Ureter (tissue), 1 donor: ENCODE measurements around the gene RCVRN. TPM values are rescaled to one million over a fixed set of nuclear protein-coding genes. Genes with fewer than 3 reads are reported as not detected.
"Not testable (repeated sequence)": the region's sequence is repeated elsewhere in the genome, so short reads cannot be mapped to it uniquely, and the experiment has no call there.

Experiments used
- DNase-seq: peaks from one replicate; pipeline ENCODE4 v3.0.0-alpha.2; 2020; ENCODE audit warnings: low spot score
- total RNA-seq: library from RNA; stranded (reverse); gene quantifications from one replicate; pipeline ENCODE4 v1.2.4, GENCODE V29; 2023
- donor health status: DM: yes; HTN: yes; CAD: no.

RCVRN gene
- total RNA-seq, 1 donor from 2014 or later: not detected

- DNase-seq: no peak
Observed at GRCh38 chr17:9922012-9922848, 17.2 kb upstream of the RCVRN start.

- DNase-seq: not testable (repeated sequence)
Observed at GRCh38 chr17:9921216-9921615, 16.1 kb upstream of the RCVRN start.

GRCh38 chr17:9918804-9919352 is 13.8 kb upstream of the RCVRN start:
- no peak for DNase-seq

GRCh38 chr17:9918352-9918751 is 13.3 kb upstream of the RCVRN start:
- DNase-seq: no peak

- no peak for DNase-seq
Observed at GRCh38 chr17:9917801-9918200, 12.7 kb upstream of the RCVRN start.

- no peak for DNase-seq
Observed at GRCh38 chr17:9917131-9917530, 12.1 kb upstream of the RCVRN start.

GRCh38 chr17:9916108-9916507 is 11.0 kb upstream of the RCVRN start:
- no peak for DNase-seq

- no peak for DNase-seq
Observed at GRCh38 chr17:9913476-9913875, 8.4 kb upstream of the RCVRN start.

GRCh38 chr17:9912121-9913099 is 7.3 kb upstream of the RCVRN start:
- no peak for DNase-seq

GRCh38 chr17:9911089-9911488 is 6.0 kb upstream of the RCVRN start:
- DNase-seq: no peak

GRCh38 chr17:9908649-9909042 is 3.6 kb upstream of the RCVRN start:
- DNase-seq: no peak

- no peak for DNase-seq
Observed at GRCh38 chr17:9907883-9908648, 3.0 kb upstream of the RCVRN start.

- no peak for DNase-seq
Observed at GRCh38 chr17:9907131-9907530, 2.1 kb upstream of the RCVRN start.

- no peak for DNase-seq
Observed at GRCh38 chr17:9906616-9907015, 1.5 kb upstream of the RCVRN start.

- no peak for DNase-seq
Observed at GRCh38 chr17:9905902-9906301, 831 bp upstream of the RCVRN start.

- no peak for DNase-seq
Observed at GRCh38 chr17:9904277-9905077, 594 bp downstream of the RCVRN start.

GRCh38 chr17:9902120-9902519 is 3.0 kb downstream of the RCVRN start:
- no peak for DNase-seq

GRCh38 chr17:9900784-9901183 is 4.3 kb downstream of the RCVRN start:
- no peak for DNase-seq

- DNase-seq: no peak
Observed at GRCh38 chr17:9900044-9900594, 5.0 kb downstream of the RCVRN start.

GRCh38 chr17:9899280-9900043 is 5.6 kb downstream of the RCVRN start:
- DNase-seq: no peak
